CD1c-positive myeloid dendritic cell (primary cell): ENCODE data around the gene NNMT.

ENCODE experiments used
- DNase-seq: peaks from one replicate; pipeline ENCODE4 v3.0.0-alpha.2; 2016; ENCODE audit errors: extremely low spot score

The NNMT gene

DNA sequence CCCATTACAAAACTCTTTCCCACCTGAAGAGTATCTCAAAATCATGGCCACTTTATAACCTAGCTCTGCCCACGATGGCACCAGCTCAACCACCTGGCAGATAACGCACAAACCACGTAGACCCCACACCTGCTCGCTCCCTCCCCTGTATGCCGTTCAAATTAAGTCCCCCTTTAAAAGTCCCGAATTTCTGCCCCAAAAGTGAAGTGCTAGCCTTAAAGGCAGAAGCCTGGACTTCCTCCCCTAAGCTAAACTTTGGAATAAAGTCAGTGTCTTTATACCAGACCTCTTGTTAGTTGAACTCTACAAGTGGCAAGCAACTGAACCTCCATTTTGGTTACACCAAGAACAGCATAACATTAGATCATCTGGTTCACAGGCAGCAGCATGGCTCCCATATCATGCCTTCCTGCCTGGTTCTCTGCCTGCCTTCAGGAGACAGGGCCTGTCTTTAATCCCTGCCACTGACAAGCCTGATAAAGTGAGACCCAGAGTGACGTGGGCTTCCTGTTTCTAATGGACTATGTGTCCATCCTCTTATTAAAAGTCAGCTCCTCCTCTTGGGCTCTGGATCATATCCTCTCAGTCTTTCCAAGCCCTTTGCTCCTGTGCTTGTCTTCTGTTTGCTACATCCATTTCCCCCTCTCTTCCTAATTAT lies 32.6 kb upstream of the NNMT start:
- no peak for DNase-seq

DNA sequence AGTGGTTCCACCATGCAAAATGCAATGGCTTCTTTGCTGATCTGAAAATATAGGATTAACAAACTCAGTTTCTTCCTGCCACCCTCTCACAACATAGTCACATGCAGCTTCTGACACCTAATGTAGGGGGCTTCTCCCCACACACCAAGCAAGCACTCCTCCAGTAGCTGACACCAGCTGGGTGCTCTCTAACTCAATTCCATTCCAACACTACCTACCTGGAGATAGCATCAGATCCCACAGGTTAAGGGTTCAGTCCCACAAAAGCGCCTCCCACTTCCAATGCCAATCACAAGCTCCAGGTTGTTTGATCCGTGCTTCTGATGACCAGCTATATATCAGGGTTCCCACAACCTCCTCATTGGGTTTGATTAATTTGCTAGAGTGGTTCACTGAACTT lies 31.8 kb upstream of the NNMT start:
- no peak for DNase-seq

DNA sequence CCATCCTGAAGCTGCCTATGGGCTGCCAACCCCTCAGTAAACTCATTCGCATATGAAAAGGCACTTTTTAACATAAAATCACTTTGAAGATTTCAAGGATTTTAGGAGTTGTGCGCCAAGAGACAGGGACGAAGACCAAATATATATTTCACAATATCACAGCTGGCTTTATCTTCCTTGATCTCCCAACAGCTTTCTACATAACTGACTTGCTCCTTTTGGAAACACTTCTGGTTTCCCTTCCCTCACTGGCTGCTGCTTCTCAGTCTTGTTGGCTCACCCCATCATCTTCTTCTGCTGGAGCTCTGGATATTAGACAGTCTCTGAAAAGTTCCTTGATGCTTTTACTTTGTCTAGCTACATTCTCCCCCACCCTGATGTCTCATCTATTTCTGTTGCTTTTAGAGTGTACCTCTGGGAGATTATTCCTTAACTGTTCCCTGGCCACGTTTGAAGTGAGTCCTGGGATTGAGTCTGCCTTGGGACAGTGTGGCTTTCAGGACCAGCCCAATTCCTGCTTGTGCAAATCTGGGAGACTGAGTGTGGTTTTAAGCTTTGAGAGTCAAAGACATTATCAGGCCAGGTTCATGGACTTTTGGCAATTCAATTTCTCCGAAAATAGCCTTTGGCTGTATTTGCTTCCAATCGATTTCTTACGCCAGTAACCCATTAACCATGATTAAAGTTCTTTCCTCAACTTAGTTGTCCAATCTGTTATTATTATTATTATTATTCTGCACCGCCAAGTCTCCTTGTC lies 30.9 kb upstream of the NNMT start:
- no peak for DNase-seq

DNA sequence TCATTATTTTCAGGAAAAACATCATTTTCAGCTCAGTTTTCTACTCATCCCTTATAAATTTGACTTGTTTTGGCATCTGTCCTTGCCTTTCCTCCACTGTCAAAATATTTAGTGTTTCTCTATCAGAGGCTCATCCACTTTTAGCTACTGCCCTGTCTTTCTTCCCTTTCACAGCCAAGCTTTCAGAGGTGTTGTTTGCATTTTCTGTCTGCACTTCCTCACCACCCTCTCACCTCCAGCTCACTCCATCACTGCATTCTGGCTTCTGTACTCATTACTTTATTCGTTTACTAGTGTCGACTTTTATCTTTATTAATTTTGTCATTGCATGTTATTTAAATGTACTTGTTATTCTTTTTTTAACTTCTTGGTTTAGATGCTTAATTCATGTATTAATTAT lies 26.7 kb upstream of the NNMT start:
- DNase-seq: no peak

DNA sequence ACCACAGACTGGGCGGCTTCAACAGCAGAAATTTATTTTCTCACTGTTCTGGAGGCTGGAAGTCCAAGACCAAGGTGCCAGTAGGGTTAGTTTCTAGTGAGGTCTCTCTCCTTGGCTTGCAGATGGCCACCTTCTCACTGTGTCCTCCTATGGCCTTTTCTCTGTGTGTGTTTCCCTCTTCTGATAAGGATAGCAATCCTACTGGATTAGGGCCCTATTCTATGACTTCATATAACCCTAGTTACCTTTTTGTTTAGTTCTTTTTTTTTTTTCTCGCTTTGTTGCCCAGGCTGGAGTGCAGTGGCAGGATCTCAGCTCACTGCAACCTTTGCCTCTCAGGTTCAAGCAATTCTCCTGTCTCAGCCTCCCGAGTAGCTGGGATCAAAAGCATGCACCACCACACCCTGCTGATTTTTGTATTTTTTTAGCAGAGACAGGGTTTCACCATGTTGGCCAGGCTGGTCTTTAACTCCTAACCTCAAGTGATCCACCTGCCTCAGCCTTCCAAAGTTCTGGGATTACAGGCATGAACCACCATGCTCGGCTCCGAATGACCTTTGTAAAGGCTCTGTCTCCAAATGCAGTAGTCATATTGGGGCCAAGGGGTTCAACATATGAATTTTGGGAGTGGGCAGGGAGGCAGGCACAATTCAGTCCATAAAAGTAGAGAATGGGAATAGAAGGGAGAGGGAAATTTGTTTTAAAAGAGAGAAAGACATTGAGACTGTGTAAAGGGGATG lies 25.5 kb upstream of the NNMT start:
- no peak for DNase-seq

DNA sequence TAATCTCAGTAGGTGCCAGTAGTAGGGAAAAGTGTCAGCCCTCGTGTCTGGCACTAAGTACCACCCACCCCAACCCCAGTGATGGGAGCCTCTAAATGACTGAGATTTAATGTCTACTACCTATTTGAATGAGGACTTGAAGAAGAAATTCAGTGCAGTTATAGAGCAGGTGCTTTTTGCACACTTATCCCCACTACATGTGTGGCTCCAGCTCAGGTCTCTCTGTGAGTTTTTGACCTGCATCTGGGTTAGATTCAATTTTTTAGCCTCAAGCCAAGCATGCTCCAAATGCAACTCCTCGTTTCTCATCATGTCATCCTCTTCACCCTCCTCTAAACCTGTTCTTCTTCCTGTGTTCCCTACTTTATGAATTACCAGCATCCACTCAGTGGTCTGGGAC lies 24.9 kb upstream of the NNMT start:
- no peak for DNase-seq

DNA sequence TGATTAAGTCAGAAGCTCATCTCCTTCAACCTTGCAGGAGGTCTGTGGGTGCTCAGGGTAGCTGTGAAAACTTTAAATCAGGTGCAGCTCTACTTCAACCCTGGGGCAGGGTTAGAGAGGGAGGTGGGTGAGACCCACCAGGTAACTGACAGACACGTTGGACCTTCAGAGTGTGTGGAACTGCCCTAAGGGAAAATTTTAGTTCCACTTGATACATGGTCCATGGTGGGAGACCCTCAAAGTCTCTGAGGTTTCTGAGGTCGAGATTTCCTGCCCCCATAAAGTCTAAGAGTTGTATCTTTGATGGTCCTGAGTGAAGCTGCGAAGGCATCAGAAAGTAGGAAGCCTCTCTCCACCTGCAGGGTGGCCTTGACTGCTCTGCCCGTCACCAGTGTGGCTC lies 23.9 kb upstream of the NNMT start:
- DNase-seq: no peak

DNA sequence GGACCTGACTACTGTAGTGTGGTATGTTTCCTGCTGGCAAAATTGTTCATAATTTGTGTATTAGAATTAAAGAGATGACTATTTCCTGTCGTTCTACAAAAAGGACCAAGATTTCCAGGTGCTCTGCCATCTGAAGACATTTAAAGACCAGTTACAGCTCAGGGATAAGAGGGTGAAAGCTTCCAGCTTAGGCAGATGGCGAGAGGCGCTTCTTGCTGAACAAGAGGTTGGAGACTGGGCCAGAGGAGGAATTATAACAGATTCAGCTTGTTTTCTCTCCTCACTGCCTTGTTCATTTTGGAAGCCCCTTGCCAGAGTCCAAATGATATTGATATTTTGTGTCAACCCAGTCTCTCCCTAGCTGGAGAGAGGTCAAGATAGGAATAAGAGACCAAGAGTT lies 23.1 kb upstream of the NNMT start:
- DNase-seq: no peak

DNA sequence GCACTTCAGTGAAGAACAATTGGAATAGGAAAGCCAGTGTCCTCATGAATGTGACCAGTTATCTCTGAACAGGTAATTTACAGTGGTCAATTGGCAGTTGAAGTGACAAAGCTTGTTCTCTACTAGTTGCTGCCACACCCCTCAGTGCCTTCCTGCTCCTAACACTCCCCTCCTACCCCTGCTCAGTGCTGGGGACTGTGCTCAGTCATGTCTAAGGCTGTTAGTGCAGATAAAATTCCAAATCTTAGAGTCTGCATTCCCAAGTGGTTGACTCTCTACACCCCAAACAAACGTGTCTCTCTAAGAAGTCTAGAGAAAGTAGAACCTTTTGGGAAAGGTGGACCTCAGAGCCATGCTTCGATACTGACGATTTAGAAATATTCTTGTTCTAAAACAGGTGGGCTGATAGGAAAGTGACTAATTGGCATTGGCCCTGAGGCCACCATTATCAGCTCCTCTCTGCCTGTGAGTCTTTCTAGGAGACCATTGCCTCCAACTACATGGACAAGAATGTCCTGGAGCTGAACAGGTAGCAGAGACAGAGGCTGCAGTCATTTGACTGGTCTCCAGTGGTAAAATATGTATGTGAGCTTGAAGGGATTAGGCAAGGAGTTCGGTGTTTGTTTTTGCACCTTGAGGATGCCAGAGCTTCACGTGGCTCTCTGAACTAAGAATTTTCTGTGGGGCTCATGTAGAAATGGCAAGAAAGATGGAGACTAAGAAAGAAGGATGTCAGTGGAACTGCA lies 22.1 kb upstream of the NNMT start:
- no peak for DNase-seq

DNA sequence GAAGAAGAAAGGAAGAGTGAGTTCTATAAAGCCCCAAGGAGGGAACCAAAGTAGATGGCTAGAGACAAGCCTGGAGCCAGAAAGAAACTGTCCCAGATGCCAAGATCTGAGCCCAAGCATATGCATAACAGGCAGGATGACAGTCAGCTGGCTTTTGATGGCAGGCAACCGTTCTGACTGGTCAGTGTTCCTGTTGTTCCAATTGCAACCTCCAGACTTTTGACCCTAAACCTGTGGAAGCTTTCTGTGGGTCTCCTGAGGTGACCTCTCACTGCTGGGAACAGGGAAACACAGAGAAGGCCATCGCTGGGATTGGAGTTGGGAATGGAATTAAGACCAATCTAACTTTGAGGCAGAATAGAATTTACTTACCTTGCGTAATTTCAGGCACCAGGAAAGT lies 21.6 kb upstream of the NNMT start:
- DNase-seq: no peak

DNA sequence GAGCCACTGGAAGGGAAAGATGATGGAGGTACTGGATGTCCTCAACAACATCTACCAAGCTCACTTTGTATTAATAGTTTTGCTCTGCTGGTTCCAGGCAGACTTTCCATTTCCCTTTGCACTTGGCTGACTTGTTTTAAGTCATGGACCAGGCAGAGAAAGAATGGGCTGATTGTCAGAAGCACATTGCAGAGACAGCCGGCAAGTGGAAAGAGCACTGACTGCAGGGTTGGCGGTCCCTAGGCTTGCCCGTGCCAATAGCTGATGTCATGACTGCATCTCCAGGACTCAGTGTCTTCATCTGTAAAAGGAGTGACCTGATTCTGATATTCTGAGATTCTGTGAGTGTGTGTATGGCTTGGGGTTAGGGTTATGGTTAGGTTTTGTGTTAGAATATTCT lies 20.9 kb upstream of the NNMT start:
- DNase-seq: no peak

DNA sequence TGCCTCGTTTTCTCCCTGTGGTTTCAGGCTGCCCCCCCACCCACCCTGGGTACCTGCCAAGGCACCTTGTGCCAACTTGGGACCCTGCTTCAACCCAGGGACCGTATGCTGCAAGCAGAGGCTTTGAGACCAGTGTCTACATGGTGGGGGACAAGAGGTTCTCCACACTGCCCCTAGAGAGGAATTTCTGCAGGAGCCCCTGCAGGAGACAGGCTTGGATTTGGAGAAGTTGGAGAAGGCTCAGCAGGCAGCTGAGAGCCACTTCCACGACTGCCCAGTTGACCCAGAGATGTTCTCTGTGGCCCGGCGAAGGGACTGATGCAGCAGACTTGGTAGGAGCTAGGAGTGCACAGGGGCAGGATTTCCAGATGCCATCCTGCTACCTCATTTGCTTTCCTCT lies 20.1 kb upstream of the NNMT start:
- no peak for DNase-seq

DNA sequence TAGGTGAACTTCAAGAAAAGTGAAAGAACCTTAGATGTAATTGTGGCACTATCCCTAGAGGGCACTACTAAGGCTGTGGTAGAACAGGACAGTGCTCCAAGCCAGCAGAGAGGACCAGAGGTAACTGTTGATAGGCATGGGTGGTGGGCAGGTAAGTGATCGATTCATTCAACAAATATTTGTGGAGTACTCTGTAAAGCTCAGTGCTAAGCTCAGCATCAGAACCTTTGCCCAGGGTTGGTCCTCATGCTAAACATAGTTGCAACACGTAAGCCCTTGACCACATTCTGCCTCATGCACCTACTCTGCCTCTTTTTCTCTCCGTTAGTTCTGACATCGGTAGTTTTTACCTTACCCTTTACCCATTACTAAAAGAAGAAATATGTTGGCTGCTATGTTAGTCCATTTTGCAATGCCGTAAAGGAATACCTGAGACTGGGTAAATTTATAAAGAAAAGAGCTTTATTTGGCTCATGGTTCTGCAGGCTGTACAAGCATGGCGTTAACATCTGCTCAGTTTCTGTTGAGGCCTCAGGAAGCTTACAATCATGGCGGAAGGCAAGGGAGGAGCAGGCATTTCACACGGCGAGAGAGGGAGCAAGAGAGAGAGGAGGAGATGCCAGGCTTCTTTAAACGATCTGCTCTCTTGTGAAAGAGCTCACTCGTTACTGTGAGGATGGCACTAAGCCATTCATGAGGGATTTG lies 18.4 kb upstream of the NNMT start:
- no peak for DNase-seq

DNA sequence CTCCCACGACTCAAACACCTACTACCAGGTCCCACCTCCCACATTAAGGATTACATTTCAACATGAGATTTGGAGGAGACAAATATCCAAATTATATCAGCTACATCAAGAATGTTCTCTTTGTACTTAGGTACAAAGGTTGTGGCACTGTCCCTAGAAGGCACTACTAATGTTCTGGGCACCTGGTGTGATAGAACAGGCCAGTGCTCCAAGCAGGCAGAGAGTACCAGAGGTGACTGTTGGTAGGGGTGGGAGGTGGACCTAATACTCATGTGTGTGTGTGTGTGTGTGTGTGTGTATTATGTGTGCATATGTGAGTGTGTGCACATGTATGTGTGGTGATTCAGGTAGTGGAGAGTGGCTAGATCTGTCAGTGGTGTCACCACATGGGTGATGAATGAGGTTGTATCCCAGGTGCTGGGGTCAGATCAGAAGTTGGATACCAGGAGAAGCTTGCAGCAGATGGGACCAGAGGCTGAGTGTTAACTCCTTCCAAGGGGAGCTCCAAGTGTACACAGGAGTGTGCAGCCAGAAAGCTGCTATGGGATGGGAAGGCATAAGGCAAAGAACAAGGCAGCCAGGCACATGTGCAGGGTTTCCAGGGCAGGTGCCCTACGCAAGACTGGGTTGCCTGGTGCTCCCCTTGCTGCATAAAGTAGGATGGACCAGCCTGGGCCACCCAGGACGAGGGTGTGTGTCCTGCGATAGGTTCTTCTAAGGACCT lies 17.7 kb upstream of the NNMT start:
- DNase-seq: no peak

DNA sequence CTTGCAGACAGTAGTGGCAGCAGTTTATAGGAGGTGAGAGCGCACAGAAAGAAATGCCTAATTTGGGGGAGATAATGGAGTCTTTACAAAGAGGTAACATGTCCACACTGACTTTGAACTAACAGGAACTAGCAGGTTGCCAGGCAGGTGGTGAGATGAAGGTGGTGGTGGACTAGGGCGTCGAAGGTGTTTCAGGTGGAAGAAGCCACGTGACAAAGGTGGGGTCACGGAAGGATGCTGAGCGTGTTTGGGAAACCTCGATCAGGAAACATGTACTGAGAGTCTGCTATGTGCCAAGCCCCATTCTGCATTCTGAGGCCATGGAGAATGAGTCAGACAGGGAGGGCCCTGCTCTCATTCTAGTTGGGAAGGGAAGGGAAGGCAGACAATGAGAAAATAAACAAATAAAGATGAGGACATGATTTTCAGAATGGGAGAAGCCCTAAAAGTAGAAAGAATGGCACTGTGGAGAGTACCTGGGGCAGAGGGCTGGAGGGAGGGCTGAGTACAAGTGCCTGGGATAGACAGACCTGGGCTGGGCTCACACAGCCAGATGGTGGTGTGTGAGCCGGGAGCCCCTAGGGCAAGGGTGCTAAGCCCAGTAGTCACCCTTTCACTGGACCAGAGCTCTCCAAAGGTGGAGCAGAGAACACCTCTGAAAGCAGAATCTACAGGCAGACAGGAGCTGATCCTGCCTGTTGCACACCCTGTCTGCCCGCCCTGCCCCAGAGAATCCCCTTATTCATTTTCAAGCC lies 16.2 kb upstream of the NNMT start:
- no peak for DNase-seq

DNA sequence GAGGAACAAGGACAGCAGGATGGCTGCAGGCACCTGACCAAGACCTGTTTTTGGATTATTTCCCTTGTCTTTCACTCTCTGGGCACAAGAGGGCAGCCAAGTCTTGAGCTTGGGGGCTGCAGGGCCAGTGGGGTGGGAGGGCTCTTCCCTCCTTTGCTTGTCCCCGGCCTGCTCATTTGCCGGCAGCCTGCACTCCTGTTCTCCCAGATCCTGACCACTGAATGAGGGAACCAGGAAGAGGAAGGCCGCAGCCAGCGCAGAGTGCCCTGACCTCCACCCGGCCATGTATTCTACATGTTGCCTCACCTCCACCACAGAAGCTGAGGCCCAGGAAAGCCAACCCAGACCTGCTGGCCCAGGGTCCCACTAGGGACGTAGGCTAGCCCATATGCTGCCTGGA lies 15.5 kb upstream of the NNMT start:
- no peak for DNase-seq

DNA sequence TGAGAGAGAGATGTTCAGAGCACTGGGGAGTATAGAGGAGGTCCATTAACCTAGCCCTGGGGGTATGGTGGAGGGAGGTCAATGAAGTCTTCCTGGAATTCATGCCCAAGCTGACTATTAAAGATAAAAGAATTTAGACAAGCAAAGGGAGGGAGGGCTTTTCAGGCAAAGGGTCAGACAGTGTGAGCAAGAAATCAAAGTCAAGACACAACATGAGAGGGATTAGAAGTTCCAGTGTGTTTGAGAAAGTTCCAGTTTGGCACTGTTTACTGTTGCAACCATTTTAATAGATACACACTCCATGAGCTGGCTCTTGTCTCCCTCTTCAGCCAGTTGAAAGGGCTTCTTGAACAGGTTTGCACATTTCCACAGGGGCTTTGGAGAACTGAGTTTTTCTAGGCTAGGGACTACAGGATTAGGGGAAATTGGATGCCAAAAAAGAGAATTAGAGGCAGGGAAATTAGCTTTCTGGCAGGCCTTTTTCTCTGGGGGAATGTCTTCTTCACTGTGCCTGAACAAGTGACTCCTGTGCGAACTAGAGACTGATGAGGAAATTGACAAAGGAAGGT lies 14.7 kb upstream of the NNMT start:
- no peak for DNase-seq

DNA sequence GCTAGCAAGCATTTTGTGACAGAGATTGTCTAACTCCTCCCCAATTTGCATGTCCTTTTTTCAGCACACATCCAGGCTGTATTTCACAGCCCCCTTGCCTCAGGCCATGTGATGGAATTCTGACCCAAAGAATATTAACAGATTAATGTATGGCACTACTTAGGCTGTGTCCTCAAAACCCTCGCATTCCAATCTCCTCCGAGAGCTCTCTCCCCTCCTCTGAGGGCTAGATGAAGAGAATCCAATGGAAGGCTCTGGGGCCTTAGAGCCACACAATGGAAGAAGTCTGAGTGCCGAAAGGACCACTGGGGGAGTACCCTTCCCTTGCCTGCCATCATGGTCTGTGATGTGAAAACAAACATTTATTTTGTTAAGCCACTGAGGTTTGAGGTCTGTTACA lies 13.7 kb upstream of the NNMT start:
- no peak for DNase-seq

DNA sequence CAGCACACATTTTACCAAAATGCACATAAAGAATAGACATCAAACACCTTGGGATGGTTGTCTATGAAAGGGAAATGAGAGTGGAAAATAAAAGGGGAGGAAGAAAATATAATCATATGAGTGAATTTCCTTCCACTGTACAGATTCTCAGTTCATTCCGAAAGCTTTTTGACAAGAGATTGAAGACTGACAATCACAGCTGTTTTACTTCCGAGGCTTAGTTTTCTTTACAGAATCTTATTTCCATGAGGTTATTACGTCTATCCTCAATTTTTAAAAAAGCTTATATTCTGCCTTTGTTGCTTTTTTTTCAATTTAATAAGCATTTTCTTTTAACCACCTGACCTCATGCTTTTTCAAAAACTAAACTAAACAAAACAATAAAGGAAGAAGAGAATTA lies 12.8 kb upstream of the NNMT start:
- DNase-seq: no peak

DNA sequence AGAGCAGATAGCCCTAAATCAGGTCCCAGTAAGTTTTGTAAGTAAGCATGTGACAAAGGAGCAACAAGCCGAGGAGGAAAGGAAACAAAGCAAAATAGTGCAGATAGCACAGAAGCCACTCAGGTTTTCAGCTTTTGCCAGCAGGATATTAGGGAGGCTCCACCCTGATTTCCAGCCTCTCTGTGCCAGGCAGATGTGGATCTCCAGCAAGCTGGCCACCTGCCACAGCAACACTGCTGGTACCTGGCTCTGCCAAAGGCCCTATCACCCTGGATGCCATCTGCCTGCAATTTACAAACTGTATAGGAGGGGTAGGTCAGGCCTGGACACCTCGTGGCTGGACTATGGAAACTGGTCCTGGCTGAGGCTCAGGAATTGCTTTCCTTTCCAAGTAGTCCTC lies 12.2 kb upstream of the NNMT start:
- DNase-seq: no peak
